Measurements from ENCODE around the gene UNC45A. TPM values are rescaled to one million over a fixed set of nuclear protein-coding genes. Genes with fewer than 3 reads are reported as not detected.

UNC45A gene
- total and polyA plus RNA-seq, 2 of the 13 experiments (the other 11 are each of a cell fraction or from before 2014, with no cell fraction given), result 33.8 to 39.7 TPM

DNA sequence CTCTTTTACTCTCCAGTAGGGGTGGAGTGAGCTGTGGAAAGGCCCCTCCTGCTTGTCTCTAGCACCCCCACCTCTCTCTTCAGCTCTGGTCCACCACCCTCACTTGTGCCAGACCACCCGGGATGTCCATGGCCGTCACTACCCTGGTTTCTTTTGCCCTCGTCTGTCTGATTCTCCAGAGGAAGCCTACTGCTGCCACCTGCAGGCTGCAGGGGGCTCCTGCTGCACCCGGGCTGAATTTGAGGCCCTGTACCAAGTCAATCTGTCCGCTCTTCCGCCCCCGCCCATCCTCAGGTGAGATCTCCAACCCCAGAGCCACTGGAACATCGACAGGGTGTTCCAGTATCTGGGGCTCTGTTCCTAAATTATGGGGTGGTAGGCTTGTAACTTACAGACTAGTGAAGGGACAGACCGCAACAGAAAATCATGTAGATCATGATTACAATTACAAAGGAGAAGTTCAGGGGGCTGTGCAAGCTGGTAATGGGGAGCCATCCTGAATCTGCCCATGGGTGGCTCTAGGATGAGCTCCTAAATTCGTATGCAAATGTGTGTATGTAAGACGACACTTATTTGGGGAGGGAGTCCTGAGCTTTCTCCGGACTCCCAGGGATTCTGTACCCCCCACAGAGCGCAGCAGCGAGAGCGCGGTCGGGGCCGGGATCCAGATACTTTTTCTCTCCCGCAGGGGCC lies 683 bp upstream of the UNC45A start (continued):
- no peak for TF ChIP-seq SMAD9 (CRISPR knock-in tag; IDR thresholded peaks at IDR 0.05)
- TF ChIP-seq, protein P1, sequence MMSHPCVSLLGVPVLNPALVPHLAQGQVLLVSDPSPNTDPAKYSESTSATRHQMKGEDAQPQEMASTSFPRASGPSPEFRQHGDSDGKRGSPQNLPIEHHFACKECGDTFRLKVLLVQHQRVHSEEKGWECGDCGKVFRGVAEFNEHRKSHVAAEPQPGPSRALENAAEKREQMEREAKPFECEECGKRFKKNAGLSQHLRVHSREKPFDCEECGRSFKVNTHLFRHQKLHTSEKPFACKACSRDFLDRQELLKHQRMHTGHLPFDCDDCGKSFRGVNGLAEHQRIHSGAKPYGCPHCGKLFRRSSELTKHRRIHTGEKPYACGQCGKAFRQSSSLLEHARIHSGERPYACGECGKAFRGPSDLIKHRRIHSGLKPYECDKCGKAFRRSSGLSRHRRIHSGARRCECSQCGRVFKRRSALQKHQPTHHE (CRISPR knock-in tag; IDR thresholded peaks at IDR 0.05; ENCODE audit: borderline replicate concordance), result no peak
- TF ChIP-seq, protein P2, sequence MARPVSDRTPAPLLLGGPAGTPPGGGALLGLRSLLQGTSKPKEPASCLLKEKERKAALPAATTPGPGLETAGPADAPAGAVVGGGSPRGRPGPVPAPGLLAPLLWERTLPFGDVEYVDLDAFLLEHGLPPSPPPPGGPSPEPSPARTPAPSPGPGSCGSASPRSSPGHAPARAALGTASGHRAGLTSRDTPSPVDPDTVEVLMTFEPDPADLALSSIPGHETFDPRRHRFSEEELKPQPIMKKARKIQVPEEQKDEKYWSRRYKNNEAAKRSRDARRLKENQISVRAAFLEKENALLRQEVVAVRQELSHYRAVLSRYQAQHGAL (CRISPR knock-in tag; IDR thresholded peaks at IDR 0.05; ENCODE audit: not compliant biosample characterization), result no peak
- no peak for TF ChIP-seq EZH2 (conservative IDR thresholded peaks at IDR 0.05; ENCODE audit: low read depth, low read length)
- TF ChIP-seq ZNF468 (CRISPR knock-in tag; IDR thresholded peaks at IDR 0.05), result no peak
- no peak for TF ChIP-seq DNMT3B (CRISPR knock-in tag; conservative IDR thresholded peaks at IDR 0.05)
- TF ChIP-seq U2AF1 (optimal IDR thresholded peaks at IDR 0.05; ENCODE audit: low read depth, low read length), result no peak
- TF ChIP-seq ARNTL (CRISPR knock-in tag; IDR thresholded peaks at IDR 0.05), result no peak
- TF ChIP-seq, protein P3, sequence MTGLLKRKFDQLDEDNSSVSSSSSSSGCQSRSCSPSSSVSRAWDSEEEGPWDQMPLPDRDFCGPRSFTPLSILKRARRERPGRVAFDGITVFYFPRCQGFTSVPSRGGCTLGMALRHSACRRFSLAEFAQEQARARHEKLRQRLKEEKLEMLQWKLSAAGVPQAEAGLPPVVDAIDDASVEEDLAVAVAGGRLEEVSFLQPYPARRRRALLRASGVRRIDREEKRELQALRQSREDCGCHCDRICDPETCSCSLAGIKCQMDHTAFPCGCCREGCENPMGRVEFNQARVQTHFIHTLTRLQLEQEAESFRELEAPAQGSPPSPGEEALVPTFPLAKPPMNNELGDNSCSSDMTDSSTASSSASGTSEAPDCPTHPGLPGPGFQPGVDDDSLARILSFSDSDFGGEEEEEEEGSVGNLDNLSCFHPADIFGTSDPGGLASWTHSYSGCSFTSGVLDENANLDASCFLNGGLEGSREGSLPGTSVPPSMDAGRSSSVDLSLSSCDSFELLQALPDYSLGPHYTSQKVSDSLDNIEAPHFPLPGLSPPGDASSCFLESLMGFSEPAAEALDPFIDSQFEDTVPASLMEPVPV (CRISPR knock-in tag; IDR thresholded peaks at IDR 0.05), result no peak
- TF ChIP-seq HNRNPUL1 (IDR thresholded peaks at IDR 0.05; ENCODE audit: low read depth, low read length), result no peak
- TF ChIP-seq ZNF704 (CRISPR knock-in tag; IDR thresholded peaks at IDR 0.05; ENCODE audit: borderline replicate concordance), result no peak
- no peak for TF ChIP-seq ZNF124 (CRISPR knock-in tag; IDR thresholded peaks at IDR 0.05)
- no peak for TF ChIP-seq ZNF296 (CRISPR knock-in tag; conservative IDR thresholded peaks at IDR 0.05)
- no peak for TF ChIP-seq NONO (IDR thresholded peaks at IDR 0.05)
- TF ChIP-seq NONO (CRISPR knock-in tag; conservative IDR thresholded peaks at IDR 0.05), result no peak
- TF ChIP-seq ZNF44 (CRISPR knock-in tag; IDR thresholded peaks at IDR 0.05), result no peak
- no peak for TF ChIP-seq ISL2 (CRISPR knock-in tag; IDR thresholded peaks at IDR 0.05)
- no peak for TF ChIP-seq ZNF543 (CRISPR knock-in tag; IDR thresholded peaks at IDR 0.05)
- no peak for TF ChIP-seq NFE2L1 (CRISPR knock-in tag; IDR thresholded peaks at IDR 0.05; ENCODE audit: borderline replicate concordance)
- 0 out of 2 replicates have a peak, but pooled peaks have one; percentile 10 for TF ChIP-seq ERF (CRISPR knock-in tag; IDR thresholded peaks at IDR 0.05)
- TF ChIP-seq, protein P4, sequence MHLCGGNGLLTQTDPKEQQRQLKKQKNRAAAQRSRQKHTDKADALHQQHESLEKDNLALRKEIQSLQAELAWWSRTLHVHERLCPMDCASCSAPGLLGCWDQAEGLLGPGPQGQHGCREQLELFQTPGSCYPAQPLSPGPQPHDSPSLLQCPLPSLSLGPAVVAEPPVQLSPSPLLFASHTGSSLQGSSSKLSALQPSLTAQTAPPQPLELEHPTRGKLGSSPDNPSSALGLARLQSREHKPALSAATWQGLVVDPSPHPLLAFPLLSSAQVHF (CRISPR knock-in tag; IDR thresholded peaks at IDR 0.05), result no peak
- TF ChIP-seq RARA (CRISPR knock-in tag; IDR thresholded peaks at IDR 0.05), result no peak
- no peak for TF ChIP-seq CSRNP2 (CRISPR knock-in tag; conservative IDR thresholded peaks at IDR 0.05; ENCODE audit: low read depth)
- TF ChIP-seq HNRNPH1 (optimal IDR thresholded peaks at IDR 0.05; ENCODE audit: low read depth, low read length), result no peak

Data from HepG2 (cell line).